Prostate gland (tissue), 2 donors: Measurements from ENCODE around the gene RAB40C. TPM values are rescaled to one million over a fixed set of nuclear protein-coding genes. Genes with fewer than 3 reads are reported as not detected.

Experiments used
- DNase-seq: peaks from one replicate; pipeline ENCODE4 v3.0.0-alpha.2; 2019; ENCODE audit warnings: low spot score
- H3K27ac ChIP-seq, 2 donors: fragments of 200-600 bp; sonication (generic); 2 replicates each; pipeline ENCODE4 v1.5.1; 2017 to 2019
- H3K27me3 ChIP-seq: fragments of 200-600 bp; sonication (generic); replicated peaks from 2 replicates; pipeline ENCODE4 v1.5.1; 2019; ENCODE audit not compliant: insufficient read depth
- H3K36me3 ChIP-seq, 2 donors: fragments of 200-600 bp; sonication (generic); 1 replicate in 1 of 2; 2 replicates in 1 of 2; pipeline versions ENCODE4 v1.5.1 to v1.8.1; 2017 to 2019
- H3K4me1 ChIP-seq: fragments of 200-600 bp; sonication (generic); replicated peaks from 2 replicates; pipeline ENCODE4 v1.5.1; 2019
- H3K4me3 ChIP-seq, 2 donors: fragments of 200-600 bp; sonication (generic); 2 replicates each; pipeline ENCODE4 v1.5.1; 2017 to 2019
- H3K9me3 ChIP-seq: fragments of 200-600 bp; sonication (generic); 2 replicates; pipeline ENCODE4 v1.5.1; 2017
- CTCF ChIP-seq, 4 experiments: fragments of 200-600 bp in 2 of 4; fragments of 450-650 bp in 2 of 4; sonication (generic) in 2 of 4; IDR thresholded peaks; 1 replicate in 3 of 4; 2 replicates in 1 of 4; pipeline ENCODE4 v1.5.1; 2016 to 2019; ENCODE audit warnings: antibody characterized with exemption in 4 of 4, mild to moderate bottlenecking in 2 of 4, moderate library complexity in 2 of 4
- POLR2A ChIP-seq: fragments of 450-650 bp; IDR thresholded peaks from one replicate; pipeline ENCODE4 v1.6.1; 2016; ENCODE audit warnings: antibody characterized with exemption, mild to moderate bottlenecking
- POLR2AphosphoS5 ChIP-seq: sonication (generic); formaldehyde crosslinking; IDR thresholded peaks from one replicate; pipeline ENCODE4 v1.6.1; 2017; ENCODE audit warnings: antibody characterized with exemption
- WGBS: methylation state at CpG from one replicate; pipeline ENCODE4 v1.1.5; 2018; 5-methylcytosine and 5-hydroxymethylcytosine counted together
- intact Hi-C: fragments of 100-400 bp; cut with DNase I; formaldehyde crosslinking; loops from one replicate; pipeline ENCODE4 v1.14.2; 2022
- total RNA-seq, 2 donors: library from RNA; depleted of rRNA; stranded (reverse); fragments of >200 nt; gene quantifications; one replicate each; pipeline ENCODE4 v1.1.0, GENCODE V29; 2016

Gene RAB40C
- total RNA-seq, 2 donors from 2014 or later, result 41.8 to 68.0 TPM

DNA sequence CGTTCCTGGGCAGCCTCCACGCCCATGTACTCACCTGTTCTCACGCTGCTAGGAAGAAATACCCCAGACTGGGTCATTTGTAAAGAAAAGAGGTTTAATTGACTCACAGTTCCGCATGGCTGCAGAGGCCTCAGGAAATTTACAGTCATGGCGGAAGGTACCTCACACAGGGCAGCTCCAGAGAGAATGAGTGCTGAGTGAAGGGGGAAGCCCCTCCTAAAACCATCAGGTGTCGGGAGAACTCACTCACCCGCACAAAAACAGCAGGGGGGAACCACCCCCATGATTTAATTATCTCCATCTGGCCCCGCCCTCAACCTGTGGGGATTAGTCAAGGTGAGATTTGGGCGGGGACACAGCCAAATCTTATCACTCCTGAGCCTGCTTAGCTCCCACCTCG, 18.2 kb downstream of the RAB40C start:
- no peak overlapping the region for H3K27ac ChIP-seq
- peaks cover 4% of the 10 kb centered on the region for H3K4me1 ChIP-seq
- no peak for TF ChIP-seq POLR2A
- TF ChIP-seq POLR2AphosphoS5, result no peak
- TF ChIP-seq CTCF (IDR thresholded peaks at IDR 0.05), result no peak
- intact Hi-C loops, result no loop called here
- no peak for DNase-seq
- WGBS, result 75% methylated on average over 10 of the region's 10 CpGs
- no peaks in the 10 kb centered on the region for H3K36me3 ChIP-seq
- no peaks in the 10 kb centered on the region for H3K27me3 ChIP-seq
- no peaks in the 10 kb centered on the region for H3K9me3 ChIP-seq
- no peak overlapping the region for H3K4me3 ChIP-seq

GRCh38 chr16:609316-609715, 19.4 kb downstream of the RAB40C start:
- H3K27ac ChIP-seq, result no peak overlapping the region
- H3K36me3 ChIP-seq, result no peaks in the 10 kb centered on the region
- DNase-seq, result no peak
- no peaks in the 10 kb centered on the region for H3K27me3 ChIP-seq
- WGBS, result 90% methylated on average over 13 of the region's 13 CpGs
- TF ChIP-seq CTCF (IDR thresholded peaks at IDR 0.05) (no peak), POLR2AphosphoS5 (no peak), POLR2A (no peak)
- H3K4me1 ChIP-seq, result peaks cover 4% of the 10 kb centered on the region
- no peak overlapping the region for H3K4me3 ChIP-seq
- no peaks in the 10 kb centered on the region for H3K9me3 ChIP-seq
- intact Hi-C loops, result no loop called here

DNA sequence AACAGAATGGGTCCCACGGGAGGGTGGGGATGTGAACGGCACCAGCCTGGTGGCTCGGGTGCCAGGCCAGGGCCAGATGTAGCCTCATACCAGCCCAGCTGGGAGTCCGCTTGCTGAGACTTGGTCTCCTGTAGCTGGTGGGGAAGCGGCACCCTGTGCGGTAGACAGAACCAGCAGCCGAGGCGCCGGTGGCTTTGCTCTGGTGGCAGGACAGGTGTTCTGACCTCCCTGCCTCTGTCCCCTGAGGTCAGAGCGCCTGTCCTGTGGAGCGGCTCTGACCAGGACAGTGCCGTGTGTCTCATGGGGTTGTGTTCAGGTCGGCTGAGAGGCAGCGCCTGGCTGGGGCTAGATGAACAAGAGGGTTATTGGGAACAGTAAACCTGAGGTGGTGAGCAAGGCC, 20.1 kb downstream of the RAB40C start:
- intact Hi-C loops, result no loop called here
- Histone ChIP-seq H3K4me3 (no peak overlapping the region), H3K9me3 (no peaks in the 10 kb centered on the region), H3K36me3 (no peaks in the 10 kb centered on the region), H3K27ac (no peak overlapping the region), H3K4me1 (peaks cover 4% of the 10 kb centered on the region), H3K27me3 (no peaks in the 10 kb centered on the region)
- no peak for TF ChIP-seq CTCF (IDR thresholded peaks at IDR 0.05)
- no peak for TF ChIP-seq POLR2A
- TF ChIP-seq POLR2AphosphoS5, result no peak
- 90% methylated on average over 14 of the region's 14 CpGs for WGBS
- DNase-seq, result no peak

- Histone ChIP-seq H3K4me3 (no peak overlapping the region), H3K27me3 (no peaks in the 10 kb centered on the region), H3K36me3 (no peaks in the 10 kb centered on the region), H3K9me3 (no peaks in the 10 kb centered on the region), H3K27ac (no peak overlapping the region), H3K4me1 (peaks cover 4% of the 10 kb centered on the region)
- TF ChIP-seq CTCF (IDR thresholded peaks at IDR 0.05), result peak; percentile 50 to 91 (median 77)
- TF ChIP-seq POLR2AphosphoS5, result peak; percentile 38
- no peak for TF ChIP-seq POLR2A
- 54% methylated on average over 28 of the region's 28 CpGs for WGBS
- intact Hi-C loops, result no loop called here
- no peak for DNase-seq
Observed at GRCh38 chr16:610513-611381, 20.9 kb downstream of the RAB40C start.

DNA sequence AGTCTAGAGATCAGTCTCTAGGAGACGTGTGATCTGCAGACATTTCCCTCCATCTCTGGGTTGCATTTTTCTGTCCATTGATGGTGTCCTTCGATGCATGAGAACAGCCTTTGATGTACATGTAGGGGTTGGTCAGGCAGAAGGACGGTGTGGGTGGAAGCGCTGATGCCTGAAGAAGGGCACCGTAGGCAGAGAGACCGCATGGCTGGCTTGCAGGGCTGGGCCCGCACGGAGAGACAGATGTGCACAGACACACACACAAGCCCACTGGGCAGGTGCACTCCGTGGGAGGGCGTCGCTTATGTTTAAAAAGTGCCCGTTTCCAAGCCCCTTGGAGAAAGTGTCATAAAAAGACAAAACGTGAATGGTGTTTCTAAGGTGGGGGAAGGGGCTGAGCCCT, 25.3 kb downstream of the RAB40C start:
- TF ChIP-seq CTCF (IDR thresholded peaks at IDR 0.05) (no peak), POLR2AphosphoS5 (no peak), POLR2A (no peak)
- H3K27ac ChIP-seq, result no peak overlapping the region
- DNase-seq, result no peak
- H3K9me3 ChIP-seq, result no peaks in the 10 kb centered on the region
- 88% methylated on average over 13 of the region's 13 CpGs for WGBS
- peaks cover 6% of the 10 kb centered on the region for H3K4me1 ChIP-seq
- H3K4me3 ChIP-seq, result no peak overlapping the region
- no peaks in the 10 kb centered on the region for H3K27me3 ChIP-seq
- intact Hi-C loops, result no loop called here
- H3K36me3 ChIP-seq, result no peaks in the 10 kb centered on the region
